IMR-90 (cell line): ENCODE results near the gene CACNG8. TPM values are rescaled to one million over a fixed set of nuclear protein-coding genes. Genes with fewer than 3 reads are reported as not detected.
A peak's percentile ranks its signal among the peaks of the same experiment; 100 is the strongest.

ENCODE experiments used
- ATAC-seq: fragments of 200-7000 bp; cut with Tn5 transposase; 2 replicates; pipeline ENCODE4 v1.9.1; 2020; ENCODE audit warnings: low read depth, mild to moderate bottlenecking, moderate library complexity
- BruUV-seq: library from RNA; stranded (reverse); fragments of 400-500 nt; replicated peaks from 2 replicates; lab custom pipeline; 2021; lab: Mats Ljungman, UMichigan
- CTCF ChIA-PET: fragments of 300-600 bp; formaldehyde crosslinking; extraction: SDS; loops from one replicate; lab custom pipeline; 2021; ENCODE audit warnings: antibody characterized with exemption; lab: Yijun Ruan, JAX
- POLR2A ChIA-PET: fragments of 300-600 bp; sonication (Branson Sonifier 250); formaldehyde crosslinking; loops from one replicate; lab custom pipeline; 2022; ENCODE audit warnings: antibody characterized with exemption; ENCODE audit not compliant: unreplicated experiment; lab: Charles Lee
- DNase-seq: peaks from one replicate; pipeline ENCODE4 v3.0.0; 2013
- H2AFZ ChIP-seq: replicated peaks from 2 replicates; pipeline ENCODE3; 2013; ENCODE audit warnings: low read length, mild to moderate bottlenecking; ENCODE audit not compliant: poor library complexity
- H2AK5ac ChIP-seq: 2 replicates; pipeline ENCODE4 v1.6.1; 2013; ENCODE audit warnings: low read depth, low read length, inconsistent platforms
- H2AK9ac ChIP-seq: replicated peaks from 2 replicates; pipeline ENCODE3; 2013; ENCODE audit warnings: mild to moderate bottlenecking, low read depth, low read length, moderate library complexity; ENCODE audit not compliant: poor library complexity
- H2BK120ac ChIP-seq: 2 replicates; pipeline ENCODE4 v1.6.1; 2013; ENCODE audit warnings: low read depth, low read length, inconsistent platforms
- H2BK15ac ChIP-seq: 3 replicates; pipeline ENCODE4 v1.6.1; 2013; ENCODE audit warnings: low read depth, low read length, inconsistent platforms
- H2BK20ac ChIP-seq: 2 replicates; pipeline ENCODE4 v1.6.1; 2013; ENCODE audit warnings: low read depth, mild to moderate bottlenecking, inconsistent platforms, low read length, moderate library complexity
- H2BK5ac ChIP-seq: 2 replicates; pipeline ENCODE4 v1.6.1; 2013; ENCODE audit warnings: mild to moderate bottlenecking, low read depth, low read length, inconsistent platforms; ENCODE audit not compliant: poor library complexity, severe bottlenecking
- H3K14ac ChIP-seq: replicated peaks from 2 replicates; pipeline ENCODE4 v1.6.1; 2013; ENCODE audit warnings: low read depth, low read length, inconsistent platforms
- H3K18ac ChIP-seq: 2 replicates; pipeline ENCODE4 v1.6.1; 2013; ENCODE audit warnings: low read depth, low read length, control low read depth
- H3K23ac ChIP-seq: 2 replicates; pipeline ENCODE4 v1.6.1; 2013; ENCODE audit warnings: low read depth, low read length, inconsistent platforms
- H3K27ac ChIP-seq: 2 replicates; pipeline ENCODE4 v1.5.1; 2013; ENCODE audit warnings: mild to moderate bottlenecking, control low read depth, low read length; ENCODE audit not compliant: insufficient read depth
- H3K27me3 ChIP-seq: 2 replicates; pipeline ENCODE4 v1.6.1; 2013; ENCODE audit warnings: low read length; ENCODE audit not compliant: control insufficient read depth, insufficient read depth
- H3K36me3 ChIP-seq: 2 replicates; pipeline ENCODE4 v1.6.1; 2013; ENCODE audit warnings: low read length, mixed read lengths; ENCODE audit not compliant: control insufficient read depth, insufficient read depth
- H3K4ac ChIP-seq: 2 replicates; pipeline ENCODE4 v1.6.1; 2013; ENCODE audit warnings: low read depth, low read length, inconsistent platforms
- H3K4me1 ChIP-seq: 2 replicates; pipeline ENCODE4 v1.6.1; 2013; ENCODE audit warnings: low read length, mixed read lengths; ENCODE audit not compliant: control insufficient read depth, insufficient read depth
- H3K4me2 ChIP-seq: 2 replicates; pipeline ENCODE4 v1.6.1; 2013; ENCODE audit warnings: low read depth, mild to moderate bottlenecking, control low read depth, low read length, moderate library complexity
- H3K4me3 ChIP-seq: 2 replicates; pipeline ENCODE4 v1.5.1; 2013; ENCODE audit warnings: low read depth, mild to moderate bottlenecking, control low read depth, low read length, moderate library complexity; ENCODE audit not compliant: insufficient read depth
- H3K56ac ChIP-seq: 2 replicates; pipeline ENCODE4 v1.6.1; 2013; ENCODE audit warnings: low read length, inconsistent platforms; ENCODE audit not compliant: insufficient read depth; ENCODE audit errors: extremely low read depth
- H3K79me1 ChIP-seq, 2 experiments: 2 replicates each; pipeline ENCODE4 v1.6.1; 2013; ENCODE audit warnings: low read length in 2 of 2, inconsistent platforms in 1 of 2, low read depth in 1 of 2
- H3K9ac ChIP-seq: 2 replicates; pipeline ENCODE4 v1.6.1; 2013; ENCODE audit warnings: low read depth, low read length, control low read depth
- H3K9me1 ChIP-seq: 2 replicates; pipeline ENCODE4 v1.6.1; 2013; ENCODE audit warnings: low read length, inconsistent platforms; ENCODE audit not compliant: insufficient read depth
- H3K9me3 ChIP-seq: 2 replicates; pipeline ENCODE4 v1.6.1; 2013; ENCODE audit warnings: low read length; ENCODE audit not compliant: control insufficient read depth, insufficient read depth
- H4K20me1 ChIP-seq: 2 replicates; pipeline ENCODE4 v1.6.1; 2013; ENCODE audit warnings: low read length, inconsistent platforms; ENCODE audit not compliant: insufficient read depth
- H4K5ac ChIP-seq: 2 replicates; pipeline ENCODE4 v1.6.1; 2013; ENCODE audit warnings: mild to moderate bottlenecking, low read depth, low read length, control low read depth
- H4K8ac ChIP-seq, 2 experiments: 2 replicates each; pipeline ENCODE4 v1.6.1; 2013; ENCODE audit warnings: low read depth in 2 of 2, low read length in 2 of 2, control low read depth in 1 of 2, inconsistent platforms in 1 of 2
- H4K91ac ChIP-seq: 2 replicates; pipeline ENCODE4 v1.6.1; 2013; ENCODE audit warnings: low read depth, low read length, inconsistent platforms; ENCODE audit not compliant: insufficient read depth
- FOS ChIP-seq: fragments of 150-350 bp; IDR thresholded peaks from 2 replicates; pipeline ENCODE4 v1.6.1; 2016; ENCODE audit warnings: low read depth, low read length
- RCOR1 ChIP-seq: IDR thresholded peaks from 2 replicates; pipeline ENCODE4 v1.6.1; 2012; ENCODE audit warnings: mild to moderate bottlenecking, low read length, improper control_type of control experiment; ENCODE audit not compliant: insufficient replicate concordance
- SMC3 ChIP-seq: fragments of 150-350 bp; IDR thresholded peaks from 2 replicates; pipeline ENCODE4 v1.6.1; 2016; ENCODE audit warnings: low read depth, mild to moderate bottlenecking, antibody characterized with exemption, low read length, moderate library complexity
- WGBS, 2 experiments: methylation state at CpG; one replicate each; pipeline versions ENCODE4 v1.1.5 to v1.1.7; 2013; ENCODE audit warnings: missing lambda C conversion rate in 2 of 2; ENCODE audit not compliant: insufficient read length in 1 of 2; ENCODE audit errors: extremely low coverage in 2 of 2; 5-methylcytosine and 5-hydroxymethylcytosine counted together
- dilution Hi-C: fragments of 300-500 bp; cut with HindIII; formaldehyde crosslinking; loops from one replicate; pipeline ENCODE4 v1.14.3; 2018; ENCODE audit warnings: low sequenced_read_pairs; ENCODE audit not compliant: unreplicated experiment
- in situ Hi-C: fragments of 300-500 bp; cut with MboI; formaldehyde crosslinking; loops from 3 replicates; pipeline ENCODE4 v1.14.3; 2019; ENCODE audit warnings: low sequenced_read_pairs, inconsistent platforms, mixed read lengths
- intact Hi-C: fragments of 100-400 bp; cut with micrococcal nuclease; formaldehyde crosslinking; loops from 2 replicates; pipeline ENCODE4 v1.10.0; 2022
- polyA plus RNA-seq, 3 experiments: library from polyadenylated mRNA; depleted of rRNA; stranded (reverse); fragments of >200 nt; gene quantifications; 2 replicates each; pipeline ENCODE4 v1.2.3, GENCODE V29; 2012; ENCODE audit warnings: low replicate concordance in 1 of 3
- total RNA-seq: library from RNA; depleted of rRNA; stranded (reverse); fragments of >200 nt; gene quantifications from 2 replicates; pipeline ENCODE4 v1.2.3, GENCODE V29; 2012

The CACNG8 gene
- total and polyA plus RNA-seq, 2 of the 4 experiments (the other 2 are of a cell fraction) = 0.15 TPM; not detected in 1

DNA sequence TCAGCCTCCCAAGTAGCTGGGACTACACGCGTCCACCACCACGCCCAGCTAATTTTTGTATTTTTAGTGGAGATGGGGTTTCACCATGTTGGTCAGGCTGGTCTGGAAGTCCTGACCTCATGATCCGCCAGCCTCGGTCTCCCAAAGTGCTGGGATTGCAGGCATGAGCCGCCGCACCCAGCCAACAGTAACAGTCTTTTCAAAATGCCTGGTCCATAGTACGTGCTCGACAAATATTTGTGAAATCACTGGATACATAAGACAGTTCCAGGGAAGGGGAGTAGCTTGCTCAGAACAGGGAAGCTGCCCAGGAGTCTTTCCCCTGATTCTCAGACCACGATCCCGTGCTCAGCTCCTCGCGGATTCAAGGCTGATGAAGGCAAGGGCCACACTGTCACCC lies 59.2 kb downstream of the CACNG8 start:
- no TSS peak for BruUV-seq
- H2BK20ac ChIP-seq = peak overlapping the region; percentile 38; the same call in 1 of the 2 replicates
- H3K9me3 ChIP-seq = peaks cover 3% of the 10 kb centered on the region; the same call in 1 of the 2 replicates
- H2BK120ac ChIP-seq = peak overlapping the region; percentile 8; the same call in 1 of the 2 replicates
- H3K4me3 ChIP-seq = no peak overlapping the region
- no peak overlapping the region for H3K27ac ChIP-seq
- ATAC-seq = no peak
- 0 out of 2 replicates have a peak overlapping the region, but pooled peaks have one; percentile 20 for H4K91ac ChIP-seq
- no peak overlapping the region for H2AK9ac ChIP-seq
- H3K27me3 ChIP-seq = no peaks in the 10 kb centered on the region
- no peak for DNase-seq
- no peaks in the 10 kb centered on the region for H3K4me1 ChIP-seq
- no peak overlapping the region for H3K23ac ChIP-seq
- no peak overlapping the region for H3K14ac ChIP-seq
- H4K8ac ChIP-seq = no peak overlapping the region
- H2AK5ac ChIP-seq = peak overlapping the region; percentile 5; the same call in 1 of the 2 replicates
- 80% methylated on average over 6 of the region's 13 CpGs; no CpG with 5 or more reads in 1 of the 2 experiments for WGBS, 2 experiments
- TF ChIP-seq SMC3 (no peak), FOS (no peak), RCOR1 (no peak)
- H3K4ac ChIP-seq = no peak overlapping the region; the same call in 1 of the 2 replicates
- H4K5ac ChIP-seq = no peak overlapping the region
- in situ Hi-C loops = loop anchor here (10.0 kb wide), 1 partner anchor 137 kb away; the partner anchor contains the start of gene PRKCG
- dilution Hi-C loops = no loop called here
- no peaks in the 10 kb centered on the region for H3K36me3 ChIP-seq
- H3K9me1 ChIP-seq = no peaks in the 10 kb centered on the region
- no peak overlapping the region for H3K9ac ChIP-seq
- H4K20me1 ChIP-seq = no peaks in the 10 kb centered on the region; the same call in 1 of the 2 replicates
- intact Hi-C loops = loop anchor here (10.0 kb wide), 1 partner anchor 827 kb away; the partner anchor contains the start of gene ZNF665
- ChIA-PET POLR2A (no interaction called here), CTCF (no interaction called here)
- H3K18ac ChIP-seq = no peak overlapping the region
- no peak overlapping the region for H3K4me2 ChIP-seq
- no peaks in the 10 kb centered on the region for H3K79me1 ChIP-seq
- H2BK5ac ChIP-seq = no peak overlapping the region
- no peak overlapping the region for H3K56ac ChIP-seq
- no peak overlapping the region for H2BK15ac ChIP-seq
- H2AFZ ChIP-seq = no peak overlapping the region
